GM18498 (cell line): Measurements from ENCODE around the gene KCNA4.
"Not testable (repeated sequence)": the region's sequence is repeated elsewhere in the genome, so short reads cannot be mapped to it uniquely, and the experiment has no call there.

Experiments used
- ATAC-seq: cut with Tn5 transposase; IDR thresholded peaks from one replicate; pipeline ENCODE4 v1.9.1; 2021; ENCODE audit warnings: mild to moderate bottlenecking, moderate library complexity; ENCODE audit not compliant: unreplicated experiment

Gene KCNA4

DNA sequence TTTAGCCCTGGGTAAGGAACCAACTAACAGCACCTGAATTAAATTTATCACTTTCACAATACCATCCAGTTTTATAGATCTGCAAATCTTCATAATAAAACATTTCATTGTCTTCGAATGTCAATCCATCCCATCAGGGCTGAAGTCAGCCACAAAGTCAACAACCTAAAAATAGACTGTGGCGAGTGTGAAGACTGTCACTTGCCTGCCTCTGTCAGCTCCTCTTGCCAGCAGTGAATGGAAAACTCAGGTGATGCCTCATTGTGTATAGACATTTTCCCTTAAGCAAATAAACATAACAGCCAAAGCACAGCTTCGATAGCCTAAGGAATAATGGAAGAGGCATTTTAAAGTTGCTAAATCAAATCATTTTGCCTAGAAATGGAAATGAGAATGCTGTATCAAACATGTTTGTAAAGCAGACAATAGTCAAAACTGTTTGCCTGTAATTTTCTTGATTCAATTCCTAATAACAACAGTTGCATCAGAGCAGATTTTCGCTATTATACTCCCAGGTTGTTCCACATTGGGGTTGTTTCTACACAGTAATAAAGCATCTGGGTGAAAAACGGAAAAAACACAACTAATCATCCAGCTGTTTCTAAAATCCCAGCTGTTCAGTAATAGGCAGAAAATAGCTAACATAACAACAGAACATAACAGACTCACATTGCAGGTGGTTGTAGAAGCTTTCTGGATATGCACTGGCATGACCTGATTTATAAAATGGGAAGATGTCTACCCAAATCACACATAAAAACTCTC lies 15.7 kb downstream of the KCNA4 start:
- no peak for ATAC-seq

DNA sequence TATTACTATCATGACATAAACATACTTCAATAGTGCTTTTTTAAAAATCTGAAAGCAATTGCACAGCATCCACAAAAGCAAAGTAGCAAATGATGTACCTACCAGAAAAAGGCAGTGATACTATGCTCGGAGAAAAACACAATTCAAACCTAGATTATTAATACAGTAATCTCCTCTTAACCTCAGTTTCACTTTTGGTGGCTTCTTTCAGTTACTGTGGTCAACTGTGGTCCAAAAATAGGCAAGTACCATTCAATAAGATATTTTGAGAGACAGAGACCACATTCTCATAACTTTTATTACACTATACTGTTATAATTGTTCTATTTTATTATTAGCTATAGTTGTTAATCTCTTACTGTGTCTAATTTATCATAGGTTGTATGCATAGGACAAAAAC lies 20.8 kb downstream of the KCNA4 start:
- ATAC-seq = peak; percentile 98

DNA sequence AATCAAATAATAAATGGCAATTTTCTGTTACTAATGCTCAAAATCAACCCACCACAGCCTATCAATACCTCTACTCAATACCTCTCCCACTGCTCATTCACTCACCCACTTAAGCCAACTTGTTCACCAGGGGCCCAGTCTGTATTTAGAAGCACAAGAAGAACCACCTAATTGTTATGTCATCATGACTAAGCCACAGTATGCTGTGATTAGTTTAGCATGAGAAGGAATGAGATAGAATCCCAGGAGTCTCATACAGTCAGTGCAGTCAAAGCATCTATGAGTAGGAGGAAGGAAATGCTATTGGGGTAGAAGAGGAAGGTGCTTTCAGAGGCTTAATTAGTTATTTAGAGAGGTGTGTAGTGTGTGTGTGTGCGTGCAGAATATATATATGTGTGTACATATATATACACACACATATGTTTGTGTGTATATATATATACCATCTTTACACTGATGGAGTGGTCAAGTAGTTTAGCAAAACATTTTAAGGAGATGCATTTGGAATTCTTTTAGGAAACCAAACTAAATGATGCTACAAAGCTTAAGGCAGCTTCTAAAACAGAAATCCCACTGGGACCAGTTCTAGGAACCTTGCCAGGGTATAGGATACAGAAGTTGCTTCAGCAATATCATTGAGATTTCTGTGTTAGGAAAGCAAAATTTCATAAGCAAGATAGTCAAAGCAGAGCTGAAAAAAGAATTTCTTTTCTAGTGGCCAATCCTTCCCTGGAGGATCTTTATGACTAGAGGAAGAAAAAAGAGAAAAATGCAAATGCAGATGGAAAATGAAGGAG lies 27.5 kb downstream of the KCNA4 start:
- ATAC-seq = no peak

DNA sequence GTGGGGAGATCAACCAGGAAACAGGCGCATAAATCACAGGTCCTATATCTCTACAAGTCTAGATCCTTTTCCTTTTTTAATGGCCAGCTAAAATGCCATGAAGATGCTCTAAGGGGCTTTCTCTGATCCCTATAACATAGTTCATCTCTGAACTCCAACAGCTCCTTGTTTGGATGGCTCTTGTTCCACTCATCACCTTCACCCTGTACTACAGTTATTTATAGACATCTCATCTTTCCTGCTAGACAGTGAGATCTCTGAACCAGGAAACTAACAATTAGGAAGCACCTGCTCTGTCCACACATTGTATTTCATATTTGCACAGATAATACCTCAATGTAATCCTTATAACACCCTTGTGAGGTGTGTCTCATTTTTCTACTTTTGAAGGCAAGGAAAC lies 31.6 kb downstream of the KCNA4 start:
- no peak for ATAC-seq

DNA sequence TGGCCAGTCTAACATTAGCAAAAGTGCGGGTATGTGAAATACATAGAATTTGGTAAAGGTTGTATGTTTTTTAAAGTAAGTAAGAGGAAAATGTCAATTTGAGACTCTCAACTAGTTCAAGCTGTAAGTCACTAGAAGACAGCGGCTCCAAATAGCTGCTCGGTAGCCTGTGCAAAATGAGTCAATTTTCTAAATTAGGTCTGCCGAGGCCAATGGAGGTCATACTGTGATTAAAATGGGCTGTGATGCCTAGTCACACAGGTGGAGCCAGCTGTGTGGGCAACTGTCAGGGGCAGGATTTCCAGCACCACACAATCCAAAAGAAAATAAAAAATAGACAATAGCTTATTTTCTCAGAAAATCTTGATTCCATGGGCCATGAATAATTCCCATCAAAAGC lies 32.3 kb downstream of the KCNA4 start:
- no peak for ATAC-seq

DNA sequence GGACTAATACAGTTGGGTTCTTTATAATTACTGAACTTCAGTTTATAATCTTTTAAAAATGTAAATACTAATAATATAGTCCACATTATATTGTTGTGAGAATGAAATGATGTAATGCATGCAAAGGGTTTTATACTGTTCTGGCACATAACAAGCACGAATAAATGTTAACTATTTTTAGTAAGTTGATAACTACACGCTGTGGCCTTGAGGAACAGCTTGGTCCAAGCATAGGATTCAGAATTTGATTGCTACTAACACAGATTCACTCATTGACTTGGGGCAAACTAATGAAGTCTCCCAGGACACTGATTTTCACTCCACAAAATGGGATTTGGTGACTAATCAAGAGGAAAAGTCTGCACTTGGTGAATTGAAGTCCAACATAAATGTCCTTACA lies 38.3 kb downstream of the KCNA4 start:
- ATAC-seq = no peak

DNA sequence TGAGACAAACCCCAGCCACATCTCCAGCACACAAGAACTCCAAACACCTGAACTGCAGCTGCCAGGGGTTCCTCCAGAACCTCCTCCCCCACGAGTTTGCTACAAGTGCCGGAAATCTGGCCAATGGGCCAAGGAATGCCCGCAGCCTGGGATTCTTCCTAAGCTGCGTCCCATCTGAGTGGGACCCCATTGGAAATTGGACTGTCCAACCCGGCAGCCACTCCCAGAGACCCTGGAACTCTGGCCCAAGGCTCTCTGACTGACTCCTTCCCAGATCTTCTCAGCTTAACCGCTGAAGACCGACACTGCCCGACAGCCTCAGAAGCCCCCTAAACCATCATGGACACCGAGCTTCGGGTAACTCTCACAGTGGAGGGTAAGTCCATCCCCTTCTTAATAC lies 41.2 kb downstream of the KCNA4 start:
- not testable (repeated sequence) for ATAC-seq

DNA sequence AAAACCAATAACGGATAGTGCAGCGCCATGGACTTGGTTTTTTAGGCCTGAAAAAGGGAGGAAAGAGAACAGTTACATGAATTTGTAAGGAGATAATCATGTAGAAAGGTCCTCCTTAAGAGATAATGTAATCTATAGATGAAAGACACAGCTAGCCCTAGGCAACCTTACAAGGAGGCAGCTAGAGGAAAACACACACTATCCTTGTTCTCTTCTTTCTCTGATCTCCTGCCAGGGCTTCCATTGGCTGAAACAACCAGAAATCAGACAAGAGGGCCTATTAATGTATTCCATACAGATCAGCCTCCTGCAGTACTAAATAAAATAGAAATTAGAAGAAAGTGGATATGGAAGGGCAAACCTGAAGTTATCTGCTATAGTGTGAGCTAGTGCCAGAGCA lies 53.0 kb downstream of the KCNA4 start:
- ATAC-seq = no peak

DNA sequence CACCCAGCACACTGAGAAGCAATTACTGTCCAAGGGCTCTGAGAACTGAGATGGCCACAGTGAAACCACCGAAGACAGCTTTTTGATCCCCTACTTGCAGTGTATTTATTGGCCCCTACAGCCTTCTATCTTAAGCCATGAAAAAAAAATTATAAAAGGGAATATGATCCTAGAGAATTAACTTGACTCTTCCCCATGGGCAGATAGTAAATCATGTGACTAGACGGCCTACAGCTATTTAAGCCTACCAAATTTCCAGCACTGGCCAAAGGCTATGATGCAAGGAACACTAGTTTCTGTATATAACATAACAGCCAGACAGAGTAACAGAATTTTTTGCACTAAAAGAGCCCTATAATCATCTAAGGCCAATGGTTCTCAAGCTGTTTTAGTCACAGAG lies 53.8 kb downstream of the KCNA4 start:
- no peak for ATAC-seq

DNA sequence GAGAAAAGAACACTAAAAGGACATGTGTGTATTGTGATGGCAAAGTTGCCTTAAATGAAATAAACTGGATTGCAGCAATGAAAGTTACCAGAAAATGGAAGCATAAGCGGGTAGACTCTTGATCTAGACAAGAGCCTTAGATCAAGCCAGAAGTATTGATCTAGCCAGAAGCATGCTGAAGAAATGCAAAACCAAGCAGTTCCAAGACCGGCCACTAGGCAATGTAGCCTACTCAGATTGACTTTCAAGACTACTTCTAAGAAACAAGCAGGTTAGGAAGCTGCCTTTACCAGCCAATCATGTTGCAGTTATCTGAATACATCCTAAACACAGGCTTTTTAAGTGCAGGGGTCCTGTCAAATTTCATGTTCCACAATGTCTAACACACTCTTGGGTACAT lies 54.6 kb downstream of the KCNA4 start:
- no peak for ATAC-seq
